Spleen (tissue), 7 donors: Measurements from ENCODE around the gene FAM47E.

ENCODE experiments used
- POLR2A ChIP-seq, 3 donors: fragments of 450-650 bp; IDR thresholded peaks; one replicate each; pipeline ENCODE4 v1.5.1; 2017; ENCODE audit warnings: antibody characterized with exemption in 3 of 3, mild to moderate bottlenecking in 1 of 3
- TF ChIP-seq, protein P1 (sequence below), 11 experiments: fragments of 200-600 bp in 7 of 11; fragments of 450-650 bp in 4 of 11; sonication (generic) in 4 of 11; IDR thresholded peaks in 8 of 11; conservative IDR thresholded peaks in 3 of 11; 1 replicate in 7 of 11; 2 replicates in 4 of 11; pipeline versions ENCODE4 v1.4.0 to v1.8.0; 2016 to 2021; ENCODE audit warnings: antibody characterized with exemption in 11 of 11, inconsistent platforms in 4 of 11, mild to moderate bottlenecking in 1 of 11
- donor health status: DM: no; HTN: no; CAD: no; lungs with moderate emphysema.
- donor health status: DM: no; HTN: no; CAD: no.
- donor health status: DM: no; HTN: no; CAD: no.

DNA sequence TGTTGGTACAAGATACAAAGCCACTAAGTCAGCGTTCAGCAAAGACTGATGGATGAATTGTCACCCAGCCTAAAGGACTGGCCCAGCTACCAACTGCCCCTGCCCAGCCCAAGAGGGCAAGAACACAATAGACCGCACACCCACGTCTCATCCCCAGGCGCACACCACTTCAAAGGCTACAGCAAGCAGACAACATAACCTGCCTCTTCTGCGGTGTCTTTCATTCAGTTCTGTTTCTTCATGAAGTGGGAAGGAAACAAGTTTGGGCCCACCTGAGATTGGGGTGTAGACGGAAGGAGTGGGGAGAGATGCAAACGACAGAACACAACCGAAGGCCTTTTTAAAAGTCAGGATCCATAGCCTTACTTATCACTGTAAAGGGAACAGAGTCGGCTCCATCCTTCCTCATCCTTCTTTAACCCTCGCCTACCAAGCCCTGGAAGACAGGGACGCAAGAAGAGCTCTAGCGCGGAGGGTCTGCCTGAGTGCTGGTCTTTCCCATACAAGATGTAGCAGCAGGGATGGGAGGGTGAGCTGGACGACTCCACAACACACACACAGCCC is 38.6 kb upstream of the FAM47E start:
- TF ChIP-seq POLR2A (IDR thresholded peaks at IDR 0.05) = no peak
- TF ChIP-seq, protein P1, sequence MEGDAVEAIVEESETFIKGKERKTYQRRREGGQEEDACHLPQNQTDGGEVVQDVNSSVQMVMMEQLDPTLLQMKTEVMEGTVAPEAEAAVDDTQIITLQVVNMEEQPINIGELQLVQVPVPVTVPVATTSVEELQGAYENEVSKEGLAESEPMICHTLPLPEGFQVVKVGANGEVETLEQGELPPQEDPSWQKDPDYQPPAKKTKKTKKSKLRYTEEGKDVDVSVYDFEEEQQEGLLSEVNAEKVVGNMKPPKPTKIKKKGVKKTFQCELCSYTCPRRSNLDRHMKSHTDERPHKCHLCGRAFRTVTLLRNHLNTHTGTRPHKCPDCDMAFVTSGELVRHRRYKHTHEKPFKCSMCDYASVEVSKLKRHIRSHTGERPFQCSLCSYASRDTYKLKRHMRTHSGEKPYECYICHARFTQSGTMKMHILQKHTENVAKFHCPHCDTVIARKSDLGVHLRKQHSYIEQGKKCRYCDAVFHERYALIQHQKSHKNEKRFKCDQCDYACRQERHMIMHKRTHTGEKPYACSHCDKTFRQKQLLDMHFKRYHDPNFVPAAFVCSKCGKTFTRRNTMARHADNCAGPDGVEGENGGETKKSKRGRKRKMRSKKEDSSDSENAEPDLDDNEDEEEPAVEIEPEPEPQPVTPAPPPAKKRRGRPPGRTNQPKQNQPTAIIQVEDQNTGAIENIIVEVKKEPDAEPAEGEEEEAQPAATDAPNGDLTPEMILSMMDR (IDR thresholded peaks at IDR 0.05 in 8 of 11, conservative IDR thresholded peaks at IDR 0.05 in 3 of 11) = no peak
